ENCODE measurements around the gene BRSK1.
A peak's percentile ranks its signal among the peaks of the same experiment; 100 is the strongest.

Gene BRSK1

GRCh38 chr19:55333870-55334269, 50.1 kb downstream of the BRSK1 start:
- ChIA-PET CTCF (no interaction called here), POLR2A (no interaction called here)
- DNase-seq (ENCODE audit: extremely low spot score) = no peak
- TF ChIP-seq TARDBP (IDR thresholded peaks at IDR 0.05) = no peak
- no peak for TF ChIP-seq BHLHE40 (IDR thresholded peaks at IDR 0.05; ENCODE audit: borderline replicate concordance)
- TF ChIP-seq ARNT (IDR thresholded peaks at IDR 0.05) = no peak
- no peak for TF ChIP-seq NFRKB (IDR thresholded peaks at IDR 0.05)
- no peak for TF ChIP-seq HDGF (IDR thresholded peaks at IDR 0.05; ENCODE audit: borderline replicate concordance)
- no peak for TF ChIP-seq ELF4 (IDR thresholded peaks at IDR 0.05)
- no peak for TF ChIP-seq FOXK2 (IDR thresholded peaks at IDR 0.05)
- no peak for TF ChIP-seq CTBP1 (IDR thresholded peaks at IDR 0.05; ENCODE audit: borderline replicate concordance)
- no peak for TF ChIP-seq L3MBTL2 (conservative IDR thresholded peaks at IDR 0.05)
- TF ChIP-seq SUZ12 (IDR thresholded peaks at IDR 0.05) = no peak
- no peak for TF ChIP-seq FOXM1 (IDR thresholded peaks at IDR 0.05; ENCODE audit: borderline replicate concordance)
- TF ChIP-seq SP1 (IDR thresholded peaks at IDR 0.05) = no peak
- TF ChIP-seq ZNF384 (IDR thresholded peaks at IDR 0.05) = no peak
- no peak for TF ChIP-seq PKNOX1 (IDR thresholded peaks at IDR 0.05)
- no peak for TF ChIP-seq LEF1 (IDR thresholded peaks at IDR 0.05; ENCODE audit: borderline replicate concordance)
- TF ChIP-seq FOXA1 (IDR thresholded peaks at IDR 0.05) = no peak

- DNase-seq (ENCODE audit: extremely low spot score) = no peak
- TF ChIP-seq PKNOX1 (IDR thresholded peaks at IDR 0.05) = no peak
- no peak for TF ChIP-seq FOXK2 (IDR thresholded peaks at IDR 0.05)
- no peak for TF ChIP-seq ARNT (IDR thresholded peaks at IDR 0.05)
- TF ChIP-seq FOXA1 (IDR thresholded peaks at IDR 0.05) = no peak
- no peak for TF ChIP-seq L3MBTL2 (conservative IDR thresholded peaks at IDR 0.05)
- ChIA-PET CTCF (no interaction called here), POLR2A (no interaction called here)
Observed at GRCh38 chr19:55336101-55336500, 52.3 kb downstream of the BRSK1 start.

GRCh38 chr19:55339105-55339888, 55.5 kb downstream of the BRSK1 start, which contains the start of gene KMT5C:
KMT5C (plus strand) TSS chr19:55339876; CDS start chr19:55341937, 2,061 bp downstream.
- peak; percentile 98 for DNase-seq (ENCODE audit: extremely low spot score)
- CTCF ChIA-PET = interaction anchor here (0.6 to 1.1 kb wide), 4 partner anchors 19 to 198 kb away, joined by 3 to 4 read pairs (median 4); no protein-coding TSS in a partner anchor

GRCh38 chr19:55339889-55340783, 56.3 kb downstream of the BRSK1 start:
- no peak for DNase-seq (ENCODE audit: extremely low spot score)
- CTCF ChIA-PET = interaction anchor here (1.1 kb wide), 1 partner anchor 22 kb away, joined by 3 read pairs; no protein-coding TSS in a partner anchor
- TF ChIP-seq TARDBP (IDR thresholded peaks at IDR 0.05) (no peak), ELF4 (IDR thresholded peaks at IDR 0.05) (no peak), LEF1 (IDR thresholded peaks at IDR 0.05; ENCODE audit: borderline replicate concordance) (no peak), FOXK2 (IDR thresholded peaks at IDR 0.05) (no peak), SP1 (IDR thresholded peaks at IDR 0.05) (no peak), FOXA1 (IDR thresholded peaks at IDR 0.05) (no peak), ZNF384 (IDR thresholded peaks at IDR 0.05) (no peak), BHLHE40 (IDR thresholded peaks at IDR 0.05; ENCODE audit: borderline replicate concordance) (no peak), ARNT (IDR thresholded peaks at IDR 0.05) (no peak), CTBP1 (IDR thresholded peaks at IDR 0.05; ENCODE audit: borderline replicate concordance) (no peak), L3MBTL2 (conservative IDR thresholded peaks at IDR 0.05) (no peak), NFRKB (IDR thresholded peaks at IDR 0.05) (no peak), PKNOX1 (IDR thresholded peaks at IDR 0.05) (no peak), FOXM1 (IDR thresholded peaks at IDR 0.05; ENCODE audit: borderline replicate concordance) (no peak)
- POLR2A ChIA-PET = interaction anchor here (0.5 to 3.5 kb wide), 25 partner anchors 9 to 1392 kb away, joined by 3 to 27 read pairs (median 5); partner anchors contain the start of genes HSPBP1, PPP6R1, TMEM150B and TMEM190

More at GRCh38 chr19:55339105-55339888, 55.5 kb downstream of the BRSK1 start, which contains the start of gene KMT5C:
- POLR2A ChIA-PET = interaction anchor here (0.6 to 3.5 kb wide), 30 partner anchors 10 to 315 kb away, joined by 3 to 27 read pairs (median 5); partner anchors contain the start of genes FIZ1, HSPBP1, PPP6R1 and TMEM150B
- no peak for TF ChIP-seq ELF4 (IDR thresholded peaks at IDR 0.05)
- no peak for TF ChIP-seq FOXK2 (IDR thresholded peaks at IDR 0.05)
- TF ChIP-seq HDGF (IDR thresholded peaks at IDR 0.05; ENCODE audit: borderline replicate concordance) = peak; percentile 54; the same call in 1 of the 2 replicates
- no peak for TF ChIP-seq ARNT (IDR thresholded peaks at IDR 0.05)
- TF ChIP-seq L3MBTL2 (conservative IDR thresholded peaks at IDR 0.05) = no peak
- no peak for TF ChIP-seq BHLHE40 (IDR thresholded peaks at IDR 0.05; ENCODE audit: borderline replicate concordance)
- TF ChIP-seq PKNOX1 (IDR thresholded peaks at IDR 0.05) = peak; percentile 100
- no peak for TF ChIP-seq TARDBP (IDR thresholded peaks at IDR 0.05)
- no peak for TF ChIP-seq CTBP1 (IDR thresholded peaks at IDR 0.05; ENCODE audit: borderline replicate concordance)
- no peak for TF ChIP-seq FOXA1 (IDR thresholded peaks at IDR 0.05)
- no peak for TF ChIP-seq LEF1 (IDR thresholded peaks at IDR 0.05; ENCODE audit: borderline replicate concordance)
- no peak for TF ChIP-seq ZNF384 (IDR thresholded peaks at IDR 0.05)
- TF ChIP-seq SP1 (IDR thresholded peaks at IDR 0.05) = no peak; the same call in 1 of the 2 replicates
- TF ChIP-seq SUZ12 (IDR thresholded peaks at IDR 0.05) = no peak
- TF ChIP-seq NFRKB (IDR thresholded peaks at IDR 0.05) = no peak
